Measurements from ENCODE around the gene MAP3K2. TPM values are rescaled to one million over a fixed set of nuclear protein-coding genes. Genes with fewer than 3 reads are reported as not detected.
A peak's percentile ranks its signal among the peaks of the same experiment; 100 is the strongest.

Gene MAP3K2
- total and polyA plus RNA-seq, 2 experiments from 2014 or later = 10.2 to 23.5 TPM

GRCh38 chr2:127358971-127359370, 28.8 kb downstream of the MAP3K2 start:
- 0 out of 2 replicates have a peak overlapping the region, but pooled peaks have one; percentile 4 for H3K4me3 ChIP-seq
- no peaks in the 10 kb centered on the region for H3K36me3 ChIP-seq (ENCODE audit: insufficient read depth)
- H3K79me2 ChIP-seq (replicated peaks; ENCODE audit: insufficient read depth) = peaks cover 82% of the 10 kb centered on the region
- peak overlapping the region; percentile 63 for H3K4me2 ChIP-seq
- no peaks in the 10 kb centered on the region for H3F3A ChIP-seq (replicated peaks; ENCODE audit: low read depth)
- peaks cover 48% of the 10 kb centered on the region for H3K4me1 ChIP-seq (ENCODE audit: insufficient read depth)
- no peaks in the 10 kb centered on the region for H3K27me3 ChIP-seq (ENCODE audit: insufficient read depth)
- H4K20me1 ChIP-seq (replicated peaks; ENCODE audit: insufficient read depth) = peaks cover 3% of the 10 kb centered on the region; the same call in 1 of the 2 replicates
- Mint-ChIP-seq H3K4me1 (peaks cover 35% of the 10 kb centered on the region), H3K27me3 (ENCODE audit: insufficient read depth, low read depth, poor library complexity) (peaks cover 2% of the 10 kb centered on the region), H3K4me3 (peak overlapping the region; percentile 32), H3K36me3 (ENCODE audit: low read depth) (no peaks in the 10 kb centered on the region), H3K9me3 (peaks cover 4% of the 10 kb centered on the region; the same call in 1 of the 3 replicates), H3K27ac (no peak overlapping the region)
- DNase-seq (ENCODE audit: low spot score) (no peak), ATAC-seq (peak; percentile 33)
- no peak overlapping the region for H3K27ac ChIP-seq (ENCODE audit: low read depth)
- TF ChIP-seq REST (IDR thresholded peaks at IDR 0.05; ENCODE audit: unreplicated experiment) = no peak
- no peak for TF ChIP-seq CREB1 (CRISPR knock-in tag; IDR thresholded peaks at IDR 0.05; ENCODE audit: low read depth)
- TF ChIP-seq ZNF114 (CRISPR knock-in tag; IDR thresholded peaks at IDR 0.05) = no peak
- no peak for TF ChIP-seq EZH2phosphoT487 (IDR thresholded peaks at IDR 0.05; ENCODE audit: unreplicated experiment)
- no peak overlapping the region for H2AFZ ChIP-seq
- no peaks in the 10 kb centered on the region for H3K9me2 ChIP-seq (ENCODE audit: insufficient read depth)

DNA sequence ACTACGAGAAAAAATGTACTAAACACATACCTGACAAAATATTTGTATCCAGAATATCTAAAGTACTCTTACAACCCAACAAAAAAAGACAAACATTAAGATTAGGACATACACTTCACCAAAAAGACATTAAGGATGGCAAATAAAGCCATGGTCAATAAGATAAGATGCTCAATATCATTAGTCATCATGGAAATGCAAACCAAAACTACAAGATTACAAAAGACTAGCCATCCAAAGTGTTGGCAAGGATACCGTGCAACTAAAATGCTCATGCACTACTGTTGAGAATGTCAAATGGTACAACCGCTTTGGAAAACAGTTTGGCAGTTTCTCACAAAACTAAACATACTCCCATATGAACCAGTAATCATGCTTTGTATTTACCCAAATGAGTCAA, 29.7 kb downstream of the MAP3K2 start:
- peaks cover 32% of the 10 kb centered on the region for H3K4me1 Mint-ChIP-seq
- H3K9me3 Mint-ChIP-seq = peaks cover 4% of the 10 kb centered on the region; the same call in 1 of the 3 replicates
- peaks cover 73% of the 10 kb centered on the region for H3K79me2 ChIP-seq (replicated peaks; ENCODE audit: insufficient read depth)
- H3K4me1 ChIP-seq (ENCODE audit: insufficient read depth) = peaks cover 43% of the 10 kb centered on the region
- ATAC-seq (no peak), DNase-seq (ENCODE audit: low spot score) (no peak)
- H3K4me3 ChIP-seq = no peak overlapping the region
- no peak overlapping the region for H3K4me3 Mint-ChIP-seq
- H2AFZ ChIP-seq = no peak overlapping the region
- peaks cover 2% of the 10 kb centered on the region for H3K27me3 Mint-ChIP-seq (ENCODE audit: insufficient read depth, low read depth, poor library complexity)
- no peaks in the 10 kb centered on the region for H3K9me2 ChIP-seq (ENCODE audit: insufficient read depth)
- no peaks in the 10 kb centered on the region for H3K27me3 ChIP-seq (ENCODE audit: insufficient read depth)
- H3K4me2 ChIP-seq = no peak overlapping the region; the same call in 1 of the 2 replicates
- H3K27ac Mint-ChIP-seq = no peak overlapping the region
- no peak overlapping the region for H3K27ac ChIP-seq (ENCODE audit: low read depth)
- no peaks in the 10 kb centered on the region for H3K36me3 Mint-ChIP-seq (ENCODE audit: low read depth)
- no peaks in the 10 kb centered on the region; the same call in 1 of the 2 replicates for H4K20me1 ChIP-seq (replicated peaks; ENCODE audit: insufficient read depth)
- H3F3A ChIP-seq (replicated peaks; ENCODE audit: low read depth) = no peaks in the 10 kb centered on the region
- no peaks in the 10 kb centered on the region for H3K36me3 ChIP-seq (ENCODE audit: insufficient read depth)
- TF ChIP-seq JUNB (IDR thresholded peaks at IDR 0.05; ENCODE audit: unreplicated experiment) (no peak), ETS1 (IDR thresholded peaks at IDR 0.05) (no peak), EZH2phosphoT487 (IDR thresholded peaks at IDR 0.05; ENCODE audit: unreplicated experiment) (no peak), CTCF (conservative IDR thresholded peaks at IDR 0.05; ENCODE audit: low read depth in 2 of 2) (no peak), ZNF331 (CRISPR knock-in tag; IDR thresholded peaks at IDR 0.05; ENCODE audit: low read depth) (no peak), STAT1 (IDR thresholded peaks at IDR 0.05; ENCODE audit: unreplicated experiment) (no peak)
